Measurements from ENCODE around the gene AMT. TPM values are rescaled to one million over a fixed set of nuclear protein-coding genes. Genes with fewer than 3 reads are reported as not detected.

The AMT gene
- total RNA-seq, 2 experiments from 2014 or later: 5.3 to 6.0 TPM

GRCh38 chr3:49414753-49415152, 7.5 kb downstream of the AMT start:
- Histone ChIP-seq H3K36me3 (ENCODE audit: insufficient read depth, low read length) (peaks cover 36% of the 10 kb centered on the region), H3K9me3 (ENCODE audit: low read length) (no peaks in the 10 kb centered on the region), H3K4me2 (ENCODE audit: low read length) (0 out of 2 replicates have a peak overlapping the region, but pooled peaks have one; percentile 3), H3K4me3 (ENCODE audit: low read depth, low read length, poor library complexity, severe bottlenecking) (no peak overlapping the region), H4K20me1 (ENCODE audit: insufficient read depth, low read length) (peaks cover 15% of the 10 kb centered on the region), H3K27ac (ENCODE audit: low read depth, low read length, poor library complexity, severe bottlenecking) (peak overlapping the region; percentile 12), H3K4me1 (ENCODE audit: insufficient read depth, low read length, poor library complexity, severe bottlenecking) (peaks cover 49% of the 10 kb centered on the region), H2AFZ (ENCODE audit: low read length) (no peak overlapping the region), H3K79me2 (ENCODE audit: insufficient read depth, low read depth, low read length) (peaks cover 36% of the 10 kb centered on the region), H3K9me2 (ENCODE audit: insufficient read depth, low read length) (no peaks in the 10 kb centered on the region)
- BruUV-seq (replicated peaks): no TSS peak
- DNase-seq (ENCODE audit: low spot score): no peak
- ChIA-PET CTCF (ENCODE audit: unreplicated experiment) (interaction anchor here (1.1 kb wide), 1 partner anchor 75 kb away, joined by 3 read pairs; the partner anchor contains the start of gene USP4), POLR2A (interaction anchor here (0.6 to 2.0 kb wide), 4 partner anchors 11 to 74 kb away, joined by 3 to 11 read pairs (median 6); partner anchors contain the start of genes NICN1 and USP4)
- TF ChIP-seq EZH2phosphoT487 (IDR thresholded peaks at IDR 0.05; ENCODE audit: borderline replicate concordance, low read depth, low read length): no peak
- no peak for TF ChIP-seq CTCF (conservative IDR thresholded peaks at IDR 0.05; ENCODE audit: low read length)
- intact Hi-C loops (cut with micrococcal nuclease; ENCODE audit: unreplicated experiment): loop anchor here (1.0 kb wide), 2 partner anchors 30 to 35 kb away; no protein-coding TSS in a partner anchor

- TF ChIP-seq CTCF (conservative IDR thresholded peaks at IDR 0.05; ENCODE audit: low read length) (no peak), EZH2phosphoT487 (IDR thresholded peaks at IDR 0.05; ENCODE audit: borderline replicate concordance, low read depth, low read length) (no peak)
- H3K79me2 ChIP-seq (ENCODE audit: insufficient read depth, low read depth, low read length): peaks cover 50% of the 10 kb centered on the region
- no peak overlapping the region for H2AFZ ChIP-seq (ENCODE audit: low read length)
- H3K9me2 ChIP-seq (ENCODE audit: insufficient read depth, low read length): no peaks in the 10 kb centered on the region
- H3K9me3 ChIP-seq (ENCODE audit: low read length): no peaks in the 10 kb centered on the region
- H3K36me3 ChIP-seq (ENCODE audit: insufficient read depth, low read length): peaks cover 41% of the 10 kb centered on the region
- ChIA-PET CTCF (ENCODE audit: unreplicated experiment) (interaction anchor here (1.1 kb wide), 1 partner anchor 74 kb away, joined by 3 read pairs; the partner anchor contains the start of gene USP4), POLR2A (interaction anchor here (0.7 to 2.7 kb wide), 6 partner anchors 15 to 73 kb away, joined by 3 to 16 read pairs (median 7); partner anchors contain the start of genes NICN1 and USP4)
- intact Hi-C loops (cut with micrococcal nuclease; ENCODE audit: unreplicated experiment): no loop called here
- peak overlapping the region; percentile 90 for H3K4me2 ChIP-seq (ENCODE audit: low read length)
- peak overlapping the region; percentile 69 for H3K27ac ChIP-seq (ENCODE audit: low read depth, low read length, poor library complexity, severe bottlenecking)
- no peak for DNase-seq (ENCODE audit: low spot score)
- peaks cover 61% of the 10 kb centered on the region for H3K4me1 ChIP-seq (ENCODE audit: insufficient read depth, low read length, poor library complexity, severe bottlenecking)
- H4K20me1 ChIP-seq (ENCODE audit: insufficient read depth, low read length): peaks cover 21% of the 10 kb centered on the region
- H3K4me3 ChIP-seq (ENCODE audit: low read depth, low read length, poor library complexity, severe bottlenecking): peak overlapping the region; percentile 91
- no TSS peak for BruUV-seq (replicated peaks)
Observed at GRCh38 chr3:49413338-49413734, 8.9 kb downstream of the AMT start.

Measured in OCI-LY7 (cell line).